CD4-positive, alpha-beta memory T cell (primary cell): ENCODE results near the gene ASPHD2. TPM values are rescaled to one million over a fixed set of nuclear protein-coding genes. Genes with fewer than 3 reads are reported as not detected.
A peak's percentile ranks its signal among the peaks of the same experiment; 100 is the strongest.

Experiments used
- CTCF ChIA-PET: fragments of 350-600 bp; sonication (Branson Sonifier 250); formaldehyde crosslinking; loops from one replicate; lab custom pipeline; 2021; ENCODE audit warnings: inconsistent platforms; ENCODE audit not compliant: partially characterized antibody; lab: Charles Lee
- POLR2A ChIA-PET: fragments of 350-600 bp; sonication (Branson Sonifier 250); formaldehyde crosslinking; loops from one replicate; lab custom pipeline; 2021; ENCODE audit not compliant: partially characterized antibody; lab: Charles Lee
- DNase-seq, 5 donors: peaks; one replicate each; pipeline versions ENCODE4 v3.0.0 to v3.0.0-alpha.2; 2020 to 2022; ENCODE audit warnings: mixed read lengths in 1 of 5
- H3K27ac ChIP-seq: one replicate; pipeline ENCODE4 v1.7.0; 2013; ENCODE audit warnings: low read depth, low read length
- H3K27me3 ChIP-seq: 2 replicates; pipeline ENCODE4 v1.7.0; 2013; ENCODE audit warnings: mild to moderate bottlenecking, low read length, moderate library complexity; ENCODE audit not compliant: insufficient read depth
- H3K36me3 ChIP-seq: 2 replicates; pipeline ENCODE4 v1.7.0; 2013; ENCODE audit warnings: mild to moderate bottlenecking, low read length, moderate library complexity; ENCODE audit not compliant: insufficient read depth
- H3K4me1 ChIP-seq: 2 replicates; pipeline ENCODE4 v1.7.0; 2013; ENCODE audit warnings: mild to moderate bottlenecking, low read length, moderate library complexity; ENCODE audit not compliant: insufficient read depth
- H3K4me3 ChIP-seq, 2 donors: one replicate each; pipeline ENCODE4 v1.7.0; 2013; ENCODE audit warnings: low read length in 2 of 2, mild to moderate bottlenecking in 1 of 2
- H3K9me3 ChIP-seq, 2 donors: one replicate each; pipeline ENCODE4 v1.7.0; 2013; ENCODE audit warnings: low read length in 2 of 2, control low read depth in 1 of 2; ENCODE audit not compliant: control insufficient read depth in 1 of 2
- H3K27ac Mint-ChIP-seq, 7 donors: one replicate each; pipeline ENCODE4 v1.8.0; 2020 to 2021; ENCODE audit warnings: mixed read lengths in 7 of 7, mild to moderate bottlenecking in 6 of 7, inconsistent platforms in 3 of 7, moderate library complexity in 3 of 7
- H3K27me3 Mint-ChIP-seq, 2 donors: one replicate each; pipeline ENCODE4 v1.8.0; 2020 to 2021; ENCODE audit warnings: mixed read lengths in 2 of 2
- H3K36me3 Mint-ChIP-seq, 2 donors: one replicate each; pipeline ENCODE4 v1.8.0; 2020 to 2021; ENCODE audit warnings: mixed read lengths in 2 of 2, inconsistent platforms in 1 of 2, mild to moderate bottlenecking in 1 of 2
- H3K4me1 Mint-ChIP-seq, 4 donors: one replicate each; pipeline ENCODE4 v1.8.0; 2020 to 2021; ENCODE audit warnings: mixed read lengths in 4 of 4, mild to moderate bottlenecking in 1 of 4
- H3K4me3 Mint-ChIP-seq, 8 donors: one replicate each; pipeline ENCODE4 v1.8.0; 2020 to 2021; ENCODE audit warnings: mixed read lengths in 8 of 8, mild to moderate bottlenecking in 7 of 8, moderate library complexity in 6 of 8, inconsistent platforms in 3 of 8
- H3K9me3 Mint-ChIP-seq, 8 donors: one replicate each; pipeline ENCODE4 v1.8.0; 2020 to 2021; ENCODE audit warnings: mixed read lengths in 8 of 8, mild to moderate bottlenecking in 5 of 8, inconsistent platforms in 3 of 8, moderate library complexity in 1 of 8
- intact Hi-C: fragments of 100-400 bp; cut with micrococcal nuclease; formaldehyde crosslinking; loops from one replicate; pipeline ENCODE4 v1.15.1; 2023
- polyA plus RNA-seq, 2 donors: library from polyadenylated mRNA; unstranded; fragments of 300-500 nt; fragmentation: Illumina TruSeq; gene quantifications; one replicate each; pipeline ENCODE4 v1.2.3, GENCODE V29; 2021
- total RNA-seq, 2 experiments: library from RNA; stranded (reverse); gene quantifications; one replicate each; pipeline ENCODE4 v1.2.3, GENCODE V29; 2021

The ASPHD2 gene
- total and polyA plus RNA-seq, 4 experiments from 2014 or later = 2.8 to 4.1 (median 4.0) TPM

DNA sequence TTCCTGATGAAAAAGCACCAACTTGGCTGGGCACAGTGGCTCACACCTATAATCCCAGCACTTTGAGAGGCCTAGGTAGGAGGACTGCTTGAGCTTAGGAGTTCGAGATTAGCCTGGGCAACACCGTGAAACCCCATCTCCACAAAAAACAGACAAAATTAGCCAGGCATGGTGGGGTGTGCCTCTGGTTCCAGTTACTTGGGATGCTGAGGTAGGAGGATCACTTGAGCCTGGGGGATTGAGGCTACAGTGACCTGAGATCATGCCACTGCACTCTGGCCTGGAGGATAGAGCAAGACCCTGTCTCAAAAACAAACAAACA, 51.5 kb downstream of the ASPHD2 start:
- H3K27ac Mint-ChIP-seq = peak overlapping the region in 6 of 7 donors; percentile 7 to 97 (median 48)
- peaks cover 13% of the 10 kb centered on the region for H3K36me3 ChIP-seq
- H3K36me3 Mint-ChIP-seq = peaks cover 25 to 50% of the 10 kb centered on the region in 2 donors
- H3K27ac ChIP-seq = no peak overlapping the region
- DNase-seq = no peak
- H3K4me3 Mint-ChIP-seq = peak overlapping the region; percentile 27 to 90 (median 68)
- H3K9me3 ChIP-seq = no peaks in the 10 kb centered on the region
- H3K27me3 ChIP-seq = no peaks in the 10 kb centered on the region
- intact Hi-C loops = no loop called here
- no peak overlapping the region for H3K4me3 ChIP-seq
- ChIA-PET CTCF (interaction anchor here (0.9 to 1.0 kb wide), 2 partner anchors 32 to 184 kb away, joined by 3 to 4 read pairs; partner anchors contain the start of gene TFIP11), POLR2A (interaction anchor here (4.3 to 6.4 kb wide), 2 partner anchors 21 to 34 kb away, joined by 40 to 68 read pairs; partner anchors contain the start of gene TFIP11)
- peaks cover 52 to 81% (median 70%) of the 10 kb centered on the region in 4 donors for H3K4me1 Mint-ChIP-seq
- H3K9me3 Mint-ChIP-seq = peaks cover 0 to 3% (median 0%) of the 10 kb centered on the region in 8 donors
- H3K27me3 Mint-ChIP-seq = no peaks in the 10 kb centered on the region
- H3K4me1 ChIP-seq = peaks cover 63% of the 10 kb centered on the region

DNA sequence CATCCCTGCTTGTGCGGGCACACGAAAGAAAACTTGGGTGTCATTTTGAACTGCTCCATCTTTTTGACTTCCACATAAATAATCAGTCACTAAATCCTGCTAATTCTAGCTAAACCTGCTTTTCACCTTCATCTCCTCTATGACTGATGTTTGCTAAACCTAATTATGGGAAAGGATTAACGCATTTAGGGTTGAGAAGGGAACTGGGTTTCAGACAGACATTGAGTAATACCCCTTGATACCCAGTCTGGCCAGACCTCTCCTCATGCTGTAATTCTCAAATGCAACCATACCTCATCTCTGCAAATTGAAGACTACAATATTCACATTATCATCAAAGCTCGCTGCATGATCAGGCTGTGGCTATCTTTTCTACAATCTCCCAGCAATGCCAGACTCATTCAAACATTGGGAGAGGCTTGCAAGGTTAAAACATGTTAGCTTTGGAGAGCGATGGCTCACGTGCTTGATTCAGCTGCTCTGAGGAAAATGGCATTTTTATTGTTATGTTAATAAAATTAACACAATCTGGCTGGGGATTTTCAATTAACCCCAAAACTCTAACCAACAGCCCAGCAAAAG, 52.1 kb downstream of the ASPHD2 start:
- peaks cover 0 to 3% (median 0%) of the 10 kb centered on the region in 8 donors for H3K9me3 Mint-ChIP-seq
- H3K4me3 Mint-ChIP-seq = peak overlapping the region in 7 of 8 donors; percentile 23 to 98 (median 92)
- H3K36me3 ChIP-seq = peaks cover 13% of the 10 kb centered on the region
- peaks cover 57 to 88% (median 75%) of the 10 kb centered on the region in 4 donors for H3K4me1 Mint-ChIP-seq
- POLR2A ChIA-PET = interaction anchor here (1.2 to 6.4 kb wide), 3 partner anchors 20 to 162 kb away, joined by 4 to 68 read pairs (median 40); partner anchors contain the start of gene TFIP11
- CTCF ChIA-PET = interaction anchor here (1.0 to 4.1 kb wide), 3 partner anchors 20 to 193 kb away, joined by 3 to 17 read pairs (median 4); no protein-coding TSS in a partner anchor
- intact Hi-C loops = no loop called here
- H3K27ac Mint-ChIP-seq = peak overlapping the region in 6 of 7 donors; percentile 7 to 99 (median 64)
- H3K27ac ChIP-seq = no peak overlapping the region
- DNase-seq = no peak
- no peaks in the 10 kb centered on the region for H3K27me3 Mint-ChIP-seq
- peaks cover 70% of the 10 kb centered on the region for H3K4me1 ChIP-seq
- peaks cover 25 to 53% of the 10 kb centered on the region in 2 donors for H3K36me3 Mint-ChIP-seq
- H3K4me3 ChIP-seq = no peak overlapping the region
- H3K9me3 ChIP-seq = no peaks in the 10 kb centered on the region
- H3K27me3 ChIP-seq = no peaks in the 10 kb centered on the region

DNA sequence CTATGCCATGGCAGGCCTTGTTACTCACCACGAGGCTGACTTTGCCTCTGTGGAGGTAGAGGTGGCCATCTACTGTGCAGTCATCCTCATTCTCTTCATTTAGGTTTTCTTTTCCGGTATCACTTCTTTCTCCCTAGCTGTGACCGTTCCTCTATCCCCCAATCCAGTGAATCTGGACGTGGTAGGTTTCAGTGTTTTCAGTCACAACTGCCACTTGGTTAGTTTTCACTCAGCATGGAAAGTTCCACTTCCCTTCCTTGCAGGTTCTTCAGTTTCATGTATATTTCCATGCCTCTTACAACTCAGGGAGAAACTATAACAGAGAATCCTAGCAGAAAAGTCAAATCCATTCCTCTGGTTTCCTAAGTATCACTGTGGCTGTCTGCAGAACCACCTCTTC, 52.6 kb downstream of the ASPHD2 start:
- CTCF ChIA-PET = interaction anchor here (1.0 to 4.1 kb wide), 2 partner anchors 21 to 193 kb away, joined by 3 to 17 read pairs; no protein-coding TSS in a partner anchor
- intact Hi-C loops = loop anchor here (2.0 kb wide), 2 partner anchors 53 to 177 kb away; partner anchors contain the start of gene ASPHD2
- Mint-ChIP-seq H3K27me3 (no peaks in the 10 kb centered on the region), H3K27ac (peak overlapping the region in 6 of 7 donors; percentile 75 to 99 (median 98)), H3K4me1 (peaks cover 59 to 91% (median 77%) of the 10 kb centered on the region in 4 donors), H3K9me3 (peaks cover 0 to 3% (median 0%) of the 10 kb centered on the region in 8 donors), H3K36me3 (peaks cover 22 to 53% of the 10 kb centered on the region in 2 donors), H3K4me3 (peak overlapping the region in 7 of 8 donors; percentile 44 to 98 (median 92))
- H3K27ac ChIP-seq = peak overlapping the region; percentile 6
- DNase-seq = no peak
- H3K36me3 ChIP-seq = peaks cover 10% of the 10 kb centered on the region
- POLR2A ChIA-PET = interaction anchor here (0.9 to 6.4 kb wide), 6 partner anchors 11 to 191 kb away, joined by 3 to 68 read pairs (median 32); partner anchors contain the start of gene TFIP11
- H3K4me1 ChIP-seq = peaks cover 72% of the 10 kb centered on the region
- no peaks in the 10 kb centered on the region for H3K27me3 ChIP-seq
- H3K9me3 ChIP-seq = no peaks in the 10 kb centered on the region
- H3K4me3 ChIP-seq = no peak overlapping the region

DNA sequence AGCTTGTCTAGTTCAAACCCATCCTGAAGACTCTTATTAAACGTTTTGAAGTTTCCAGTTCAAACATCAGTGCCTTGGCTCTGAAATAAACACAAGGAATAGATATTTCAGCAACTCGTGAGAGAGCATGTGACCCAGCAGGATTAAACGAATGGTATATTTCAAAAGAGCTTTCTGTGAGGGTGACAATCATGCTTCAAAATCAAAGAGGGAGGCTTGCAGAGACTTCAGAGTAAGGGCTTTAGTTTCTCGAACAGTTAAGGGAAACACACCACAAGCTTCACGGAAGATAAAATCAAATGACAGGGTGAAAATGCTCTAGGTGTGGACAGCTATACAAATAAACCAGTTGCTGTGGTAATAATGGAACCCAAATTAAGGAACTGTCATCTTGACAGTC, 53.1 kb downstream of the ASPHD2 start:
- Mint-ChIP-seq H3K27me3 (no peaks in the 10 kb centered on the region), H3K9me3 (peaks cover 0 to 3% (median 0%) of the 10 kb centered on the region in 8 donors), H3K36me3 (peaks cover 18 to 48% of the 10 kb centered on the region in 2 donors), H3K4me3 (peak overlapping the region; percentile 68 to 98 (median 92)), H3K27ac (peak overlapping the region; percentile 75 to 99 (median 98)), H3K4me1 (peaks cover 56 to 91% (median 77%) of the 10 kb centered on the region in 4 donors)
- intact Hi-C loops = loop anchor here (2.0 kb wide), 2 partner anchors 53 to 177 kb away; partner anchors contain the start of gene ASPHD2
- Histone ChIP-seq H3K27ac (peak overlapping the region; percentile 6), H3K9me3 (no peaks in the 10 kb centered on the region), H3K4me3 (no peak overlapping the region), H3K4me1 (peaks cover 72% of the 10 kb centered on the region), H3K36me3 (peaks cover 6% of the 10 kb centered on the region), H3K27me3 (no peaks in the 10 kb centered on the region)
- POLR2A ChIA-PET = interaction anchor here (0.9 to 6.4 kb wide), 7 partner anchors 12 to 190 kb away, joined by 3 to 68 read pairs (median 40); partner anchors contain the start of genes ASPHD2 and TFIP11
- CTCF ChIA-PET = interaction anchor here (4.1 kb wide), 1 partner anchor 21 kb away, joined by 17 read pairs; no protein-coding TSS in a partner anchor
- DNase-seq = no peak

DNA sequence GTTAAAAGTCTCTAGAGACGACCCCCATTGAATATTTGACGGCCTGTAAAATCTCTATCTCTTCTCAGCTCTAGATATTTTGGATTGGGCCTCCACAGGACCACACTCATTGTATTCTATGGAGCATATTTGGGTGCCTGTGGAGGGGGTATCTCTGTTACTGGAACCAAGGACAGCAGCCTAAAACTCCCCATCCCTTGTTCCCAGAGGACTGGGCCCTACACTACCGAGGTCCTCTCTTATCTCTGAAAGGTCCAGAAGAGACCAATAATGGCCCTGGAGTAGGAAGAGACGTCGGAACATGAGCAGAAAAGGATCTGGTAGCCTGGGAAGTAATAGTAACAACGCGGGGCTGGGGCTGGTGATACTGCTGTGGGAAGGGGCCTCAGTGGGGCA, 54.0 kb downstream of the ASPHD2 start:
- POLR2A ChIA-PET = interaction anchor here (0.7 to 6.4 kb wide), 25 partner anchors 9 to 1436 kb away, joined by 3 to 68 read pairs (median 6); partner anchors contain the start of genes ASPHD2, MIAT, PITPNB and TFIP11
- Mint-ChIP-seq H3K27ac (peak overlapping the region; percentile 93 to 99 (median 99)), H3K27me3 (no peaks in the 10 kb centered on the region), H3K4me1 (peaks cover 51 to 82% (median 69%) of the 10 kb centered on the region in 4 donors), H3K36me3 (peaks cover 12 to 47% of the 10 kb centered on the region in 2 donors), H3K9me3 (peaks cover 0 to 3% (median 0%) of the 10 kb centered on the region in 8 donors), H3K4me3 (peak overlapping the region; percentile 91 to 98 (median 92))
- H3K36me3 ChIP-seq = peaks cover 5% of the 10 kb centered on the region
- H3K4me1 ChIP-seq = peaks cover 72% of the 10 kb centered on the region
- H3K27me3 ChIP-seq = no peaks in the 10 kb centered on the region
- intact Hi-C loops = loop anchor here (1.0 to 2.0 kb wide), 5 partner anchors 29 to 189 kb away; partner anchors contain the start of genes ASPHD2, TFIP11 and TPST2
- H3K4me3 ChIP-seq = peak overlapping the region; percentile 51 to 77
- peak in 1 of 5 donors; percentile 7 for DNase-seq
- no peaks in the 10 kb centered on the region for H3K9me3 ChIP-seq
- peak overlapping the region; percentile 95 for H3K27ac ChIP-seq
- CTCF ChIA-PET = interaction anchor here (1.1 to 4.1 kb wide), 2 partner anchors 22 to 29 kb away, joined by 3 to 17 read pairs; partner anchors contain the start of gene TFIP11

DNA sequence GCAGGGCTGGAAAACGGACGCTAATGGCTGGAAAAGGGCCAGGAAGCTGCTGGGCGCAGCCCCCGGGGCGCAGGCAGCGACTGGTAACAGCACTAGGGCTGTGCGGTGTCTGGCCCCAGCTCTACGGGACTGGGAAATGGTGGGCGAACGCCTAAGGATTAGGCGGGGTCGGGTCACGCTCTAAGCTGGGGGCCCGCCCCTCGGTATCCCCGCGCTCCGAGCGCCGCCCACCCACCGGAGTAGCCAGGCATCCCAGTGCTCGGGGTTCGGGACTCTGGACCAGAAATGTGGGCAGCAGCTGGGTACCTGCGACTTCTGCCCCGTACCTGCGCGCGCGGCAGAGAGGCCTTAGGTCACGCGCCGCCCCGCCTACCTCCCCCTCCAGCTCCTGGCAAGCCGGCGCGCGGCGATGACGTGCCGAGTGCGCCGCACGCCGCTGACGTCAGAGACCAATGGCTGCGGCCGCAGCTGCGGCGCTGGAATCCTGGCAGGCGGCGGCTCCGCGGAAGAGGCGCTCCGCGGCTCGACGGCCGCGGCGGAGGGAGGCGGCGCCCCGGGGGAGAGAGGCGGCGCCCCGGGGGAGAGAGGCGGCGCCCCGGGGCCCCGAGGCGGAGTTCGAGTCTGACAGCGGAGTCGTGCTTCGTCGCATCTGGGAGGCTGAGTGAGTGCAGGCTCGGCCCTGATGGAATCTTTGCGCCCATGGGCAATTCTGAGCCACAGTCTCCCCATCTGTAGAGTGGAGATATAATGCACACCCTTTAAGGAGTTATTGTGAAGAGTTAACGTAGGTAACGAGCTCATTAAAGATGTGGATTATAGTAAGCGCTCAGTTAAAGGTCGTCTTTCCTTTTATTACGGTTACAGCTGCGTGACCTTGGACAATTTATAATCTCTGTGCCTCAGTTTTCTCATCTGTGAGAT, 54.6 kb downstream of the ASPHD2 start, which contains the start of the genes HPS4 and SRRD:
HPS4 (minus strand) TSS at position 345 of the 921 bp plus-strand sequence. CDS start 2,021 bp downstream, outside the sequence.
SRRD (plus strand) TSS at position 439 of the 921 bp plus-strand sequence; CDS start at position 453, 14 bp downstream.
- Histone ChIP-seq H3K36me3 (peaks cover 11% of the 10 kb centered on the region), H3K27me3 (no peaks in the 10 kb centered on the region), H3K4me3 (peak within 1 kb of the TSS; percentile 51 to 92), H3K27ac (peak within 1 kb of the TSS; percentile 95), H3K9me3 (no peaks in the 10 kb centered on the region), H3K4me1 (peaks cover 70% of the 10 kb centered on the region)
- H3K27ac Mint-ChIP-seq = peak within 1 kb of the TSS; percentile 93 to 99 (median 99)
- H3K4me1 Mint-ChIP-seq = peaks cover 50 to 79% (median 66%) of the 10 kb centered on the region in 4 donors
- CTCF ChIA-PET = interaction anchor here (0.9 to 4.1 kb wide), 4 partner anchors 19 to 183 kb away, joined by 3 to 17 read pairs (median 6); partner anchors contain the start of gene TFIP11
- peaks cover 0 to 3% (median 0%) of the 10 kb centered on the region in 8 donors for H3K9me3 Mint-ChIP-seq
- intact Hi-C loops = loop anchor here (1.0 to 2.0 kb wide), 5 partner anchors 29 to 189 kb away; partner anchors contain the start of genes ASPHD2, TFIP11 and TPST2
- peak within 1 kb of the TSS; percentile 91 to 98 (median 92) for H3K4me3 Mint-ChIP-seq
- peak; percentile 91 to 96 (median 94) for DNase-seq
- no peaks in the 10 kb centered on the region for H3K27me3 Mint-ChIP-seq
- peaks cover 18 to 52% of the 10 kb centered on the region in 2 donors for H3K36me3 Mint-ChIP-seq
- POLR2A ChIA-PET = interaction anchor here (0.7 to 6.4 kb wide), 28 partner anchors 9 to 1436 kb away, joined by 3 to 68 read pairs (median 6); partner anchors contain the start of genes ASPHD2, MIAT, PITPNB and TFIP11
